Psoas muscle (tissue), 8 donors: Measurements from ENCODE around the gene PPP2R5D. TPM values are rescaled to one million over a fixed set of nuclear protein-coding genes. Genes with fewer than 3 reads are reported as not detected.

Experiments
- ATAC-seq, 4 donors: fragments of 200-7000 bp; cut with Tn5 transposase; one replicate each; pipeline ENCODE4 v1.9.1; 2020; ENCODE audit warnings: moderate library complexity in 3 of 4, mild to moderate bottlenecking in 2 of 4
- DNase-seq, 2 donors: peaks; one replicate each; pipeline ENCODE4 v3.0.0-alpha.2; 2020
- H3K27ac ChIP-seq: fragments of 200-600 bp; one replicate; pipeline ENCODE4 v1.8.0; 2022
- H3K27me3 ChIP-seq, 3 donors: fragments of 200-600 bp in 1 of 3; one replicate each; pipeline versions ENCODE4 v1.6.1 to v1.8.0; 2013 to 2022; ENCODE audit warnings: low read length in 2 of 3, mild to moderate bottlenecking in 2 of 3, moderate library complexity in 1 of 3; ENCODE audit not compliant: insufficient read depth in 3 of 3
- H3K36me3 ChIP-seq, 2 donors: fragments of 200-600 bp in 1 of 2; one replicate each; pipeline versions ENCODE4 v1.6.1 to v1.8.0; 2013 to 2022; ENCODE audit warnings: low read depth in 1 of 2, mild to moderate bottlenecking in 1 of 2, moderate library complexity in 1 of 2; ENCODE audit not compliant: insufficient read depth in 1 of 2
- H3K4me1 ChIP-seq: fragments of 200-600 bp; one replicate; pipeline ENCODE4 v1.8.0; 2022
- H3K4me3 ChIP-seq: fragments of 200-600 bp; one replicate; pipeline ENCODE4 v1.8.0; 2022; ENCODE audit warnings: mild to moderate bottlenecking
- H3K9me3 ChIP-seq: fragments of 200-600 bp; one replicate; pipeline ENCODE4 v1.8.0; 2022
- WGBS, 3 donors: extraction: QIAGEN DNeasy Blood & Tissue Kit; methylation state at CpG; one replicate each; pipeline versions ENCODE4 v1.1.6 to v1.1.7; 2013; 5-methylcytosine and 5-hydroxymethylcytosine counted together
- intact Hi-C, 2 donors: fragments of 100-400 bp; cut with DNase I; formaldehyde crosslinking; loops; one replicate each; pipeline versions ENCODE4 v1.11.0 to v1.14.2; 2022
- polyA plus RNA-seq, 3 donors: library from polyadenylated mRNA; stranded (reverse); fragments of 200-250 nt; gene quantifications; one replicate each; pipeline ENCODE4 v1.2.3, GENCODE V29; 2013
- total RNA-seq, 4 donors: library from RNA; stranded (reverse); fragmentation: NEBNext Ultra II Directional in 2 of 4; extraction: Animal tissue kit (Norgen Biotek cat#: 25700) in 2 of 4; gene quantifications; one replicate each; pipeline versions ENCODE4 v1.2.1 to v1.2.4, GENCODE V29; 2021 to 2023
- TF ChIP-seq, protein P1 (sequence below): fragments of 200-600 bp; IDR thresholded peaks from one replicate; pipeline ENCODE4 v1.8.0; 2022; ENCODE audit warnings: antibody characterized with exemption
- donor health status: healthy with polysubstance abuse.
- donor health status: DM: no; HTN: no; CAD: no; lungs with moderate emphysema.
- donor health status: Bipolar disorder and iron deficiency.
- donor health status: healthy.
- donor health status: DM: yes; HTN: yes; CAD: no.
- donor health status: DM: no; HTN: no; CAD: no.
- donor health status: DM: no; HTN: no; CAD: no.
- donor health status: DM: yes; HTN: yes; CAD: no.

Gene PPP2R5D
- total and polyA plus RNA-seq, 7 donors = 25.6 to 46.7 (median 29.1) TPM

DNA sequence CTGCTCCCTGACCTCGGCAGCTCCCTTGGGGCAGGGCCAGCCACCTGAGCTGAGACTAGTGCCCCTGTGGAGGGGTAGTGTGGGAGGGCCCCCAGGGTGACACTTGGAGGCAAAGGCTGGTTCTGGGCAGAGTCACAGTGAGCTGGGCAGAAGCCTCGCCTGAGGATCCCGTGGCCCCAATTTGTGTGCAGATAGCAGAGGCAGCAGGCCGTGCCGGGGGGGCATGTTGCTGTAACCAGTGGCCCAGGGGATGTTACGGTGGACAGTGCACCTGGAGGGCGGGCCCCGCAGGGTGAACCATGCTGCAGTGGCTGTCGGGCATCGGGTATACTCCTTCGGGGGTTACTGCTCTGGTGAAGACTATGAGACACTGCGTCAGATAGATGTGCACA lies 32.6 kb downstream of the PPP2R5D start:
- WGBS, 3 donors = 30 to 46% (median 37%) methylated on average over 12 of the region's 12 CpGs
- H3K27ac ChIP-seq = peak overlapping the region; percentile 87
- DNase-seq (peak; percentile 33 to 62), ATAC-seq (peak in 2 of 4 donors; percentile 3 to 9)
- TF ChIP-seq, protein P1, sequence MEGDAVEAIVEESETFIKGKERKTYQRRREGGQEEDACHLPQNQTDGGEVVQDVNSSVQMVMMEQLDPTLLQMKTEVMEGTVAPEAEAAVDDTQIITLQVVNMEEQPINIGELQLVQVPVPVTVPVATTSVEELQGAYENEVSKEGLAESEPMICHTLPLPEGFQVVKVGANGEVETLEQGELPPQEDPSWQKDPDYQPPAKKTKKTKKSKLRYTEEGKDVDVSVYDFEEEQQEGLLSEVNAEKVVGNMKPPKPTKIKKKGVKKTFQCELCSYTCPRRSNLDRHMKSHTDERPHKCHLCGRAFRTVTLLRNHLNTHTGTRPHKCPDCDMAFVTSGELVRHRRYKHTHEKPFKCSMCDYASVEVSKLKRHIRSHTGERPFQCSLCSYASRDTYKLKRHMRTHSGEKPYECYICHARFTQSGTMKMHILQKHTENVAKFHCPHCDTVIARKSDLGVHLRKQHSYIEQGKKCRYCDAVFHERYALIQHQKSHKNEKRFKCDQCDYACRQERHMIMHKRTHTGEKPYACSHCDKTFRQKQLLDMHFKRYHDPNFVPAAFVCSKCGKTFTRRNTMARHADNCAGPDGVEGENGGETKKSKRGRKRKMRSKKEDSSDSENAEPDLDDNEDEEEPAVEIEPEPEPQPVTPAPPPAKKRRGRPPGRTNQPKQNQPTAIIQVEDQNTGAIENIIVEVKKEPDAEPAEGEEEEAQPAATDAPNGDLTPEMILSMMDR = no peak
- peak overlapping the region; percentile 77 for H3K4me3 ChIP-seq
- H3K27me3 ChIP-seq = no peaks in the 10 kb centered on the region
- H3K36me3 ChIP-seq = peaks cover 0 to 36% of the 10 kb centered on the region in 2 donors
- H3K9me3 ChIP-seq = no peaks in the 10 kb centered on the region
- intact Hi-C loops = loop anchor here (2.0 to 5.0 kb wide), 2 partner anchors 35 to 36 kb away; partner anchors contain the start of gene CUL7 (in 2 of the 2)
- H3K4me1 ChIP-seq = peaks cover 74% of the 10 kb centered on the region

DNA sequence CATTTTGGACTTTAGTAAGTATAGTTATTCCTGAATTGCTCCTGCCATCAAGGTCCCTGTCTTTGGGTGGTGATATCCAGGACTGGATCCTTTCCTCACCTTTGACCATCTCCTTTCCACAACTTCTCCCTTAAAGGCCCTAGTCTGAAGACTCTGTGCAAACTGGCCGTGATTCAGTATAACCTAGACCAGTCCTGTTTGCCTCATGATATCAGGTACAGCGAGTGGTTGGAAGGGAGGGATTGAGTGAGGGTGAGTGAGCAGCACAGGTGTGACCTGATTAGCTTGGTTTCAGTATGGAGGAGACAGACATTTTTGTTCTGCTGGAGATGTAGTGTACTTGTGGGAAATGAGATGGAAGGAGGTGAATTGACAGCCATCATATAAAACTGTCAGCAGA lies 34.8 kb downstream of the PPP2R5D start:
- no peaks in the 10 kb centered on the region for H3K27me3 ChIP-seq
- WGBS, 3 donors = 28 to 42% (median 32%) methylated on average over 2 of the region's 2 CpGs
- TF ChIP-seq, protein P1 = no peak
- peak overlapping the region; percentile 95 for H3K27ac ChIP-seq
- intact Hi-C loops = loop anchor here in 1 of 2 donors (5.0 kb wide), 1 partner anchor 33 kb away; the partner anchor contains the start of gene CUL7
- peaks cover 0 to 32% of the 10 kb centered on the region in 2 donors for H3K36me3 ChIP-seq
- H3K4me3 ChIP-seq = no peak overlapping the region
- no peaks in the 10 kb centered on the region for H3K9me3 ChIP-seq
- H3K4me1 ChIP-seq = peaks cover 84% of the 10 kb centered on the region
- ATAC-seq (no peak), DNase-seq (no peak)

GRCh38 chr6:43020052-43020705 lies 35.8 kb downstream of the PPP2R5D start:
- TF ChIP-seq, protein P1 = no peak
- Histone ChIP-seq H3K9me3 (no peaks in the 10 kb centered on the region), H3K4me1 (peaks cover 84% of the 10 kb centered on the region), H3K27me3 (no peaks in the 10 kb centered on the region), H3K36me3 (peaks cover 3 to 43% of the 10 kb centered on the region in 2 donors), H3K4me3 (no peak overlapping the region), H3K27ac (peak overlapping the region; percentile 95)
- ATAC-seq (no peak), DNase-seq (no peak)
- intact Hi-C loops = no loop called here
- 89 to 98% (median 93%) methylated on average over 3 of the region's 3 CpGs for WGBS, 3 donors

GRCh38 chr6:43020847-43021246 lies 36.5 kb downstream of the PPP2R5D start:
- Histone ChIP-seq H3K4me3 (peak overlapping the region; percentile 97), H3K36me3 (peaks cover 5 to 49% of the 10 kb centered on the region in 2 donors), H3K27me3 (no peaks in the 10 kb centered on the region), H3K27ac (peak overlapping the region; percentile 95), H3K9me3 (no peaks in the 10 kb centered on the region), H3K4me1 (peaks cover 78% of the 10 kb centered on the region)
- peak in 1 of 2 donors; percentile 56 for DNase-seq
- peak in 3 of 4 donors; percentile 1 to 8 (median 6) for ATAC-seq
- intact Hi-C loops = no loop called here
- WGBS, 3 donors = 34 to 43% (median 40%) methylated on average over 5 of the region's 5 CpGs
- TF ChIP-seq, protein P1 = no peak
